Measurements from ENCODE around the gene NNAT. TPM values are rescaled to one million over a fixed set of nuclear protein-coding genes. Genes with fewer than 3 reads are reported as not detected.

Gene NNAT
- polyA plus RNA-seq, 1 donor from 2014 or later: 996 TPM

DNA sequence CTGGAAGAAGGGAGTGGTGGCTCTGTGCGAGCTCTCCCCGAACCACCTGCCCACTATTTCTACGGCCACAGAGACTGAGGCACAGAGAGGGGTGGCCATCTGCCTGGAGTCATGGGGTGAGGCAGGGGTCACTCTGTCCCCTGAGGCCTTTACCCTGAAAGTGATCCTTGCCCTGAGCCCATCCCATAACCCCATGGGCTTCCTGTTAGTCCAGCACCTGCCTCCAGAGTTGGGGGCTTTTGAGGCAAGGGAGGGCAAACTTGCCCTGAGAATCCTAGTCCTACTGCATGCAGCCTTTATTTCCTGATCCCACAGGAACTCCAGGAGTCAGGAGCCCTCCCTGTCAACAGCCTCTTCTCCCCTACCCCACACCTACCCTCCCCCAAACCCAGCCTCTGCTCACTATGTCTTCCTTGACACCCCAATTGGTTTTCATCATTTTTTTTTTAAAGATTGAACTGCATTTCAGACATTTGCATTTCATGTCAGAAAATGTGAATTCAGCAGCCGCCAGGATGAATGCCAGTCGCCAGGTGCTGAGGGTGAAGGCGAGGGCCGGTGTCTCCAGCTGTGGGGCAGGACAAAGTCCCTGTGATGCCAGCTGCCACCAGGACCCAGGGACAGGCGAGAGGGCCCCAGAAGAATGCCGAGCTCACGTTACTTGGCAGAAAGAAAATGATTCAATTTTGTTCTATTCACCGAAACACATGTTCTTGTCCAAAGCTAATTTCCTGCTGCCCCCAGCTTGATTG is 47.6 kb upstream of the NNAT start:
- H3K9me3 ChIP-seq (ENCODE audit: low read length): no peaks in the 10 kb centered on the region
- H3K9me2 ChIP-seq (ENCODE audit: insufficient read depth, low read length): no peaks in the 10 kb centered on the region
- H4K20me1 ChIP-seq (ENCODE audit: insufficient read depth): no peaks in the 10 kb centered on the region
- TF ChIP-seq EZH2 (IDR thresholded peaks at IDR 0.05; ENCODE audit: borderline replicate concordance, insufficient read depth, low read length, poor library complexity, severe bottlenecking) (no peak), EP300 (conservative IDR thresholded peaks at IDR 0.05; ENCODE audit: poor library complexity, severe bottlenecking) (peak; percentile 11)
- no peak overlapping the region for H2AFZ ChIP-seq (ENCODE audit: low read depth, low read length)
- H3K27me3 ChIP-seq (ENCODE audit: insufficient read depth, low read depth, low read length): no peaks in the 10 kb centered on the region
- no peaks in the 10 kb centered on the region for H3K36me3 ChIP-seq (ENCODE audit: insufficient read depth, low read length)
- no peak overlapping the region for H3K4me2 ChIP-seq (ENCODE audit: low read length)
- peak overlapping the region; percentile 57 for H3K9ac ChIP-seq (ENCODE audit: low read length)
- no peaks in the 10 kb centered on the region for H3F3A ChIP-seq (ENCODE audit: insufficient read depth, low read length, poor library complexity, severe bottlenecking)
- peak overlapping the region; percentile 32 for H3K4me3 ChIP-seq (ENCODE audit: low read length)
- no peaks in the 10 kb centered on the region for H3K79me2 ChIP-seq (replicated peaks; ENCODE audit: insufficient read depth, low read length)
- peak overlapping the region; percentile 88 for H3K27ac ChIP-seq (ENCODE audit: low read length)

DNA sequence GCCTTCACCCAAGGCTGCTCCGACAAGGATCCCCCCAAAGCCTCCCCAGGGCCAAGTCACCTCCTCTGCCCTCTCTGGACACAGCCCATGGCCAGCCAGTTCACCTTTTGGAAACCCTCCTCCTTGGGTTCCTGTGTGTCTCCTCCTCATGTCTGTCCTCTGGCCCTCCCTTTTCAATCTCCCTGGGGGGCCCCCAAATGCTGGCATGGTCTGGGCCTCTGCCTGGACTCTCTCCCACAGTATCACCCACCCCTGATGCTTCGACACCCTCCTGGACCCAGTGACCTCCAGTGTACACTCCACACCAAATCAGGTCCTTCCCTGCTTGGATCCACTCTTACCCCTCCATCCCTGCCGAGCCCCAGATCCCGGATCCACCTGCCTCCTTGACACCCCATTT is 46.7 kb upstream of the NNAT start:
- Histone ChIP-seq H3K9me3 (ENCODE audit: low read length) (no peaks in the 10 kb centered on the region), H3K4me2 (ENCODE audit: low read length) (peak overlapping the region; percentile 62), H3F3A (ENCODE audit: insufficient read depth, low read length, poor library complexity, severe bottlenecking) (no peaks in the 10 kb centered on the region), H4K20me1 (ENCODE audit: insufficient read depth) (no peaks in the 10 kb centered on the region), H3K4me3 (ENCODE audit: low read length) (peak overlapping the region; percentile 48), H3K9me2 (ENCODE audit: insufficient read depth, low read length) (no peaks in the 10 kb centered on the region), H3K27ac (ENCODE audit: low read length) (peak overlapping the region; percentile 88), H3K9ac (ENCODE audit: low read length) (peak overlapping the region; percentile 57), H2AFZ (ENCODE audit: low read depth, low read length) (no peak overlapping the region), H3K79me2 (replicated peaks; ENCODE audit: insufficient read depth, low read length) (no peaks in the 10 kb centered on the region), H3K27me3 (ENCODE audit: insufficient read depth, low read depth, low read length) (no peaks in the 10 kb centered on the region), H3K36me3 (ENCODE audit: insufficient read depth, low read length) (no peaks in the 10 kb centered on the region)
- TF ChIP-seq CTCF (IDR thresholded peaks at IDR 0.05; ENCODE audit: poor library complexity, severe bottlenecking): no peak
- no peak for TF ChIP-seq EZH2 (IDR thresholded peaks at IDR 0.05; ENCODE audit: borderline replicate concordance, insufficient read depth, low read length, poor library complexity, severe bottlenecking)
- TF ChIP-seq, protein P1, sequence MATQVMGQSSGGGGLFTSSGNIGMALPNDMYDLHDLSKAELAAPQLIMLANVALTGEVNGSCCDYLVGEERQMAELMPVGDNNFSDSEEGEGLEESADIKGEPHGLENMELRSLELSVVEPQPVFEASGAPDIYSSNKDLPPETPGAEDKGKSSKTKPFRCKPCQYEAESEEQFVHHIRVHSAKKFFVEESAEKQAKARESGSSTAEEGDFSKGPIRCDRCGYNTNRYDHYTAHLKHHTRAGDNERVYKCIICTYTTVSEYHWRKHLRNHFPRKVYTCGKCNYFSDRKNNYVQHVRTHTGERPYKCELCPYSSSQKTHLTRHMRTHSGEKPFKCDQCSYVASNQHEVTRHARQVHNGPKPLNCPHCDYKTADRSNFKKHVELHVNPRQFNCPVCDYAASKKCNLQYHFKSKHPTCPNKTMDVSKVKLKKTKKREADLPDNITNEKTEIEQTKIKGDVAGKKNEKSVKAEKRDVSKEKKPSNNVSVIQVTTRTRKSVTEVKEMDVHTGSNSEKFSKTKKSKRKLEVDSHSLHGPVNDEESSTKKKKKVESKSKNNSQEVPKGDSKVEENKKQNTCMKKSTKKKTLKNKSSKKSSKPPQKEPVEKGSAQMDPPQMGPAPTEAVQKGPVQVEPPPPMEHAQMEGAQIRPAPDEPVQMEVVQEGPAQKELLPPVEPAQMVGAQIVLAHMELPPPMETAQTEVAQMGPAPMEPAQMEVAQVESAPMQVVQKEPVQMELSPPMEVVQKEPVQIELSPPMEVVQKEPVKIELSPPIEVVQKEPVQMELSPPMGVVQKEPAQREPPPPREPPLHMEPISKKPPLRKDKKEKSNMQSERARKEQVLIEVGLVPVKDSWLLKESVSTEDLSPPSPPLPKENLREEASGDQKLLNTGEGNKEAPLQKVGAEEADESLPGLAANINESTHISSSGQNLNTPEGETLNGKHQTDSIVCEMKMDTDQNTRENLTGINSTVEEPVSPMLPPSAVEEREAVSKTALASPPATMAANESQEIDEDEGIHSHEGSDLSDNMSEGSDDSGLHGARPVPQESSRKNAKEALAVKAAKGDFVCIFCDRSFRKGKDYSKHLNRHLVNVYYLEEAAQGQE (IDR thresholded peaks at IDR 0.05; ENCODE audit: borderline replicate concordance): no peak
- TF ChIP-seq MXI1 (conservative IDR thresholded peaks at IDR 0.05; ENCODE audit: poor library complexity, severe bottlenecking): no peak
- TF ChIP-seq RAD21 (conservative IDR thresholded peaks at IDR 0.05): no peak
- no peak for TF ChIP-seq SMC3 (conservative IDR thresholded peaks at IDR 0.05; ENCODE audit: poor library complexity)
- no peak for TF ChIP-seq TAF1 (IDR thresholded peaks at IDR 0.05; ENCODE audit: low read depth)
- TF ChIP-seq POLR2AphosphoS5 (IDR thresholded peaks at IDR 0.05): no peak
- no peak for TF ChIP-seq EP300 (conservative IDR thresholded peaks at IDR 0.05; ENCODE audit: poor library complexity, severe bottlenecking)

All from neural cell (in vitro differentiated cells).